Measurements from ENCODE around the gene ARR3. TPM values are rescaled to one million over a fixed set of nuclear protein-coding genes. Genes with fewer than 3 reads are reported as not detected.

Gene ARR3
- total RNA-seq, 4 donors from 2014 or later = not detected

- H3K27ac ChIP-seq = no peak overlapping the region
- no peak overlapping the region for H3K4me3 ChIP-seq
- no peaks in the 10 kb centered on the region for H3K4me1 ChIP-seq
- in situ Hi-C loops (cut with MboI; ENCODE audit: low sequenced_read_pairs in 4 of 4) = no loop called here
- intact Hi-C loops (cut with DNase I; ENCODE audit: low total_unique reads) = no loop called here
- TF ChIP-seq POLR2A (IDR thresholded peaks at IDR 0.05) (no peak), CTCF (IDR thresholded peaks at IDR 0.05 in 4 of 5, conservative IDR thresholded peaks at IDR 0.05 in 1 of 5) (no peak)
- DNase-seq (no peak), ATAC-seq (no peak)
- no peaks in the 10 kb centered on the region for H3K9me3 ChIP-seq
- H3K27me3 ChIP-seq = no peaks in the 10 kb centered on the region
- H3K36me3 ChIP-seq = no peaks in the 10 kb centered on the region
Observed at GRCh38 chrX:70244881-70245280, 23.3 kb upstream of the ARR3 start.

- intact Hi-C loops (cut with DNase I; ENCODE audit: low total_unique reads) = no loop called here
- Histone ChIP-seq H3K4me1 (no peaks in the 10 kb centered on the region), H3K4me3 (no peak overlapping the region), H3K27ac (no peak overlapping the region), H3K9me3 (no peaks in the 10 kb centered on the region), H3K36me3 (no peaks in the 10 kb centered on the region), H3K27me3 (no peaks in the 10 kb centered on the region)
- in situ Hi-C loops (cut with MboI; ENCODE audit: low sequenced_read_pairs in 4 of 4) = no loop called here
- TF ChIP-seq CTCF (IDR thresholded peaks at IDR 0.05 in 4 of 5, conservative IDR thresholded peaks at IDR 0.05 in 1 of 5) (no peak), POLR2A (IDR thresholded peaks at IDR 0.05) (no peak)
- DNase-seq (no peak), ATAC-seq (no peak)
Observed at GRCh38 chrX:70247252-70247651, 20.9 kb upstream of the ARR3 start.

GRCh38 chrX:70252491-70252890 is 15.6 kb upstream of the ARR3 start:
- TF ChIP-seq CTCF (IDR thresholded peaks at IDR 0.05 in 4 of 5, conservative IDR thresholded peaks at IDR 0.05 in 1 of 5) = no peak
- no peak for TF ChIP-seq POLR2A (IDR thresholded peaks at IDR 0.05)
- H3K36me3 ChIP-seq = no peaks in the 10 kb centered on the region
- in situ Hi-C loops (cut with MboI; ENCODE audit: low sequenced_read_pairs in 4 of 4) = no loop called here
- no peaks in the 10 kb centered on the region for H3K9me3 ChIP-seq
- ATAC-seq = no peak
- no peak overlapping the region for H3K4me3 ChIP-seq
- H3K27ac ChIP-seq = no peak overlapping the region
- H3K27me3 ChIP-seq = no peaks in the 10 kb centered on the region
- intact Hi-C loops (cut with DNase I; ENCODE audit: low total_unique reads) = no loop called here
- DNase-seq = no peak
- no peaks in the 10 kb centered on the region for H3K4me1 ChIP-seq

- no peak for ATAC-seq
- in situ Hi-C loops (cut with MboI; ENCODE audit: low sequenced_read_pairs in 4 of 4) (no loop called here), intact Hi-C loops (cut with DNase I; ENCODE audit: low total_unique reads) (no loop called here)
- Histone ChIP-seq H3K36me3 (no peaks in the 10 kb centered on the region), H3K4me1 (no peaks in the 10 kb centered on the region), H3K27me3 (no peaks in the 10 kb centered on the region), H3K9me3 (no peaks in the 10 kb centered on the region), H3K27ac (no peak overlapping the region), H3K4me3 (no peak overlapping the region)
- no peak for DNase-seq
- TF ChIP-seq CTCF (IDR thresholded peaks at IDR 0.05 in 4 of 5, conservative IDR thresholded peaks at IDR 0.05 in 1 of 5) (no peak), POLR2A (IDR thresholded peaks at IDR 0.05) (no peak)
Observed at GRCh38 chrX:70253377-70254062, 14.6 kb upstream of the ARR3 start.

- no peak for TF ChIP-seq CTCF (IDR thresholded peaks at IDR 0.05 in 4 of 5, conservative IDR thresholded peaks at IDR 0.05 in 1 of 5)
- no peak for TF ChIP-seq POLR2A (IDR thresholded peaks at IDR 0.05)
- Histone ChIP-seq H3K4me1 (no peaks in the 10 kb centered on the region), H3K27ac (no peak overlapping the region), H3K9me3 (no peaks in the 10 kb centered on the region), H3K36me3 (no peaks in the 10 kb centered on the region), H3K27me3 (no peaks in the 10 kb centered on the region), H3K4me3 (no peak overlapping the region)
- ATAC-seq (no peak), DNase-seq (no peak)
- in situ Hi-C loops (cut with MboI; ENCODE audit: low sequenced_read_pairs in 4 of 4) (no loop called here), intact Hi-C loops (cut with DNase I; ENCODE audit: low total_unique reads) (no loop called here)
Observed at GRCh38 chrX:70254063-70254400, 14.1 kb upstream of the ARR3 start.

All from gastrocnemius medialis (tissue), 4 donors.